B cell (primary cell): ENCODE measurements around the gene TBC1D10A. TPM values are rescaled to one million over a fixed set of nuclear protein-coding genes. Genes with fewer than 3 reads are reported as not detected.

Source experiments
- ATAC-seq: fragments of 200-7000 bp; cut with Tn5 transposase; one replicate; pipeline ENCODE4 v1.10.0; 2021; ENCODE audit warnings: low read depth, mild to moderate bottlenecking, moderate number of reproducible peaks, moderate library complexity
- CTCF ChIA-PET: fragments of 350-600 bp; sonication (Branson Sonifier 250); formaldehyde crosslinking; loops from one replicate; lab custom pipeline; 2021; ENCODE audit warnings: antibody characterized with exemption, inconsistent platforms; lab: Charles Lee
- POLR2A ChIA-PET: fragments of 350-600 bp; sonication (Branson Sonifier 250); formaldehyde crosslinking; loops from one replicate; lab custom pipeline; 2021; ENCODE audit warnings: antibody characterized with exemption; lab: Charles Lee
- DNase-seq: peaks from one replicate; pipeline ENCODE4 v3.0.0; 2013
- H2AFZ ChIP-seq: 2 replicates; pipeline ENCODE4 v1.6.1; 2012; ENCODE audit warnings: mild to moderate bottlenecking, low read depth, low read length; ENCODE audit not compliant: insufficient read depth, poor library complexity, severe bottlenecking
- H3K27ac ChIP-seq, 2 donors: 1 replicate in 1 of 2; 2 replicates in 1 of 2; pipeline ENCODE4 v1.5.1; 2012 to 2013; ENCODE audit warnings: low read length in 2 of 2, mild to moderate bottlenecking in 2 of 2, moderate library complexity in 1 of 2
- H3K27me3 ChIP-seq, 4 experiments: fragments of 200-600 bp in 1 of 4; sonication (generic) in 1 of 4; replicated peaks in 1 of 4; 1 replicate in 2 of 4; 2 replicates in 2 of 4; pipeline versions ENCODE4 v1.6.1 to v1.7.0; 2013 to 2016; ENCODE audit warnings: low read length in 3 of 4, mild to moderate bottlenecking in 2 of 4, mixed read lengths in 1 of 4, moderate library complexity in 1 of 4; ENCODE audit not compliant: insufficient read depth in 4 of 4, control insufficient read depth in 3 of 4; ENCODE audit errors: control extremely low read depth in 1 of 4
- H3K36me3 ChIP-seq, 2 experiments: replicated peaks in 1 of 2; 1 replicate in 1 of 2; 2 replicates in 1 of 2; pipeline versions ENCODE4 v1.6.1 to v1.7.1; 2013; ENCODE audit warnings: low read length in 1 of 2; ENCODE audit not compliant: insufficient read depth in 2 of 2, control insufficient read depth in 1 of 2; ENCODE audit errors: control extremely low read depth in 1 of 2, extremely low read depth in 1 of 2
- H3K4me1 ChIP-seq, 2 donors: fragments of 200-600 bp in 1 of 2; sonication (generic) in 1 of 2; 1 replicate in 1 of 2; 2 replicates in 1 of 2; pipeline versions ENCODE4 v1.5.1 to v1.6.1; 2013 to 2017; ENCODE audit warnings: low read length in 2 of 2; ENCODE audit not compliant: control insufficient read depth in 2 of 2, insufficient read depth in 2 of 2
- H3K4me2 ChIP-seq: replicated peaks from 2 replicates; pipeline ENCODE3; 2012; ENCODE audit warnings: mild to moderate bottlenecking, low read depth, low read length; ENCODE audit not compliant: poor library complexity, severe bottlenecking
- H3K4me3 ChIP-seq, 5 experiments: fragments of 200-600 bp in 1 of 5; sonication (generic) in 1 of 5; 1 replicate in 3 of 5; 2 replicates in 2 of 5; pipeline versions ENCODE4 v1.5.1 to v1.7.0; 2011 to 2016; ENCODE audit warnings: low read length in 4 of 5, mild to moderate bottlenecking in 4 of 5, low read depth in 2 of 5, control low read depth in 1 of 5, moderate library complexity in 1 of 5; ENCODE audit not compliant: insufficient read depth in 1 of 5; ENCODE audit errors: control extremely low read depth in 1 of 5, extremely low read depth in 1 of 5
- H3K79me2 ChIP-seq: fragments of 200-600 bp; sonication (generic); one replicate; pipeline ENCODE4 v1.6.0; 2016; ENCODE audit warnings: low read length; ENCODE audit not compliant: control insufficient read depth, insufficient read depth
- H3K9ac ChIP-seq: fragments of 200-600 bp; sonication (generic); 2 replicates; pipeline ENCODE4 v1.6.1; 2017; ENCODE audit warnings: mild to moderate bottlenecking, low read length, moderate library complexity
- H3K9me3 ChIP-seq, 3 donors: one replicate each; pipeline versions ENCODE4 v1.6.1 to v1.7.1; 2013; ENCODE audit warnings: low read length in 2 of 3; ENCODE audit not compliant: control insufficient read depth in 2 of 3, insufficient read depth in 1 of 3; ENCODE audit errors: control extremely low read depth in 1 of 3
- H4K20me1 ChIP-seq: 2 replicates; pipeline ENCODE4 v1.6.0; 2012; ENCODE audit warnings: mild to moderate bottlenecking, low read length; ENCODE audit not compliant: insufficient read depth, control insufficient read depth, poor library complexity, severe bottlenecking
- H3K27ac Mint-ChIP-seq: one replicate; pipeline ENCODE4 v1.8.0; 2021; ENCODE audit warnings: mixed read lengths
- H3K27me3 Mint-ChIP-seq: one replicate; pipeline ENCODE4 v1.8.0; 2021; ENCODE audit warnings: mixed read lengths
- H3K4me1 Mint-ChIP-seq: one replicate; pipeline ENCODE4 v1.8.0; 2021; ENCODE audit warnings: mixed read lengths
- H3K4me3 Mint-ChIP-seq: one replicate; pipeline ENCODE4 v1.8.0; 2021; ENCODE audit warnings: mixed read lengths
- H3K9me3 Mint-ChIP-seq: one replicate; pipeline ENCODE4 v1.8.0; 2022; ENCODE audit warnings: mixed read lengths; ENCODE audit not compliant: insufficient read depth
- CTCF ChIP-seq: fragments of 200-600 bp; IDR thresholded peaks from one replicate; pipeline ENCODE4 v1.8.0; 2022; ENCODE audit warnings: antibody characterized with exemption, mild to moderate bottlenecking
- EZH2 ChIP-seq: IDR thresholded peaks from 2 replicates; pipeline ENCODE4 v1.6.1; 2012; ENCODE audit warnings: borderline replicate concordance, low read depth, mild to moderate bottlenecking, moderate library complexity, low read length; ENCODE audit not compliant: insufficient read depth, poor library complexity, severe bottlenecking
- whole genome bisulfite sequencing: methylation state at CpG from one replicate; pipeline ENCODE4 v1.1.5; 2013; ENCODE audit warnings: missing lambda C conversion rate; ENCODE audit not compliant: insufficient coverage; 5-methylcytosine and 5-hydroxymethylcytosine counted together
- intact Hi-C: fragments of 100-400 bp; cut with micrococcal nuclease; formaldehyde crosslinking; loops from one replicate; pipeline ENCODE4 v1.10.0; 2022
- polyA plus RNA-seq: library from polyadenylated mRNA; depleted of rRNA; stranded (reverse); fragments of >200 nt; gene quantifications from 2 replicates; pipeline ENCODE4 v1.2.3, GENCODE V29; 2012
- total RNA-seq, 2 donors: library from RNA; stranded (reverse); fragments of 120-200 nt in 1 of 2; gene quantifications; 1 replicate in 1 of 2; 2 replicates in 1 of 2; pipeline versions ENCODE4 v1.2.3 to v1.2.4, GENCODE V29; 2013 to 2022

Gene TBC1D10A
- total and polyA plus RNA-seq, 2 donors (not counting 1 experiment from before 2014, with no cell fraction given) = 45.2 to 58.4 TPM

GRCh38 chr22:30295576-30295975, 31.2 kb downstream of the TBC1D10A start:
- 98% methylated on average over 6 of the region's 7 CpGs for WGBS
- no peak overlapping the region for H3K27ac Mint-ChIP-seq
- ATAC-seq = no peak

More at GRCh38 chr22:30295576-30295975, 31.2 kb downstream of the TBC1D10A start:
- Mint-ChIP-seq H3K4me1 (peaks cover 26% of the 10 kb centered on the region), H3K27me3 (no peaks in the 10 kb centered on the region), H3K4me3 (no peak overlapping the region), H3K9me3 (no peaks in the 10 kb centered on the region)
- H2AFZ ChIP-seq = no peak overlapping the region
- ChIA-PET POLR2A (interaction anchor here (0.8 kb wide), 1 partner anchor 10 kb away, joined by 3 read pairs; no protein-coding TSS in a partner anchor), CTCF (interaction anchor here (0.5 to 13.2 kb wide), 5 partner anchors 8 to 99 kb away, joined by 3 to 229 read pairs (median 5); partner anchors contain the start of genes CCDC157 and SF3A1)
- TF ChIP-seq EZH2 (no peak), CTCF (no peak)
- H3K9ac ChIP-seq = no peak overlapping the region
- no peak for DNase-seq
- intact Hi-C loops = no loop called here
- no peak overlapping the region for H3K4me3 ChIP-seq
- no peak overlapping the region for H3K4me2 ChIP-seq
- no peaks in the 10 kb centered on the region for H3K27me3 ChIP-seq
- no peaks in the 10 kb centered on the region for H3K9me3 ChIP-seq
- H3K36me3 ChIP-seq = peaks cover 2 to 82% of the 10 kb centered on the region in 2 experiments
- H3K79me2 ChIP-seq = peaks cover 69% of the 10 kb centered on the region
- H3K4me1 ChIP-seq = peaks cover 7 to 21% of the 10 kb centered on the region in 2 donors
- H4K20me1 ChIP-seq = peaks cover 20% of the 10 kb centered on the region
- no peak overlapping the region for H3K27ac ChIP-seq
